MM.1S (cell line): ENCODE results near the gene QRICH1.

Source experiments
- DNase-seq: peaks from one replicate; pipeline ENCODE4 v3.0.0-alpha.2; 2015
- H2AFZ ChIP-seq: fragments of 300-600 bp; sonication (generic); 2 replicates; pipeline ENCODE4 v1.6.0; 2016; ENCODE audit warnings: antibody characterized with exemption, low read length
- H3F3A ChIP-seq: fragments of 300-600 bp; sonication (generic); 2 replicates; pipeline ENCODE4 v1.6.1; 2016; ENCODE audit warnings: mild to moderate bottlenecking, antibody characterized with exemption, low read length, moderate library complexity, mixed read lengths; ENCODE audit not compliant: insufficient read depth
- H3K27ac ChIP-seq: fragments of 300-600 bp; sonication (generic); 2 replicates; pipeline ENCODE4 v1.5.1; 2016; ENCODE audit warnings: mild to moderate bottlenecking, low read length
- H3K27me3 ChIP-seq: fragments of 300-600 bp; sonication (generic); replicated peaks from 2 replicates; pipeline ENCODE4 v1.6.0; 2016; ENCODE audit warnings: low read length; ENCODE audit not compliant: insufficient read depth
- H3K36me3 ChIP-seq: fragments of 300-600 bp; sonication (generic); replicated peaks from 2 replicates; pipeline ENCODE4 v1.6.1; 2016; ENCODE audit warnings: mild to moderate bottlenecking, low read length, mixed read lengths; ENCODE audit not compliant: insufficient read depth
- H3K4me1 ChIP-seq: fragments of 300-600 bp; sonication (generic); 2 replicates; pipeline ENCODE4 v1.6.1; 2016; ENCODE audit warnings: low read length, mixed read lengths
- H3K4me2 ChIP-seq: fragments of 300-600 bp; sonication (generic); 2 replicates; pipeline ENCODE4 v1.6.0; 2016; ENCODE audit warnings: low read depth, low read length
- H3K4me3 ChIP-seq: fragments of 300-600 bp; sonication (generic); 2 replicates; pipeline ENCODE4 v1.5.1; 2016; ENCODE audit warnings: low read length, mixed read lengths
- H3K79me2 ChIP-seq: fragments of 300-600 bp; sonication (generic); 2 replicates; pipeline ENCODE4 v1.6.1; 2016; ENCODE audit warnings: mixed run types, low read length, mixed read lengths
- H3K9ac ChIP-seq: fragments of 300-600 bp; sonication (generic); 2 replicates; pipeline ENCODE4 v1.6.1; 2016; ENCODE audit warnings: low read length, mixed read lengths
- H3K9me2 ChIP-seq: fragments of 300-600 bp; sonication (generic); replicated peaks from 2 replicates; pipeline ENCODE4 v1.6.1; 2016; ENCODE audit warnings: mild to moderate bottlenecking, low read length, mixed read lengths; ENCODE audit not compliant: insufficient read depth
- H3K9me3 ChIP-seq: fragments of 300-600 bp; sonication (generic); replicated peaks from 2 replicates; pipeline ENCODE4 v1.6.1; 2016; ENCODE audit warnings: mild to moderate bottlenecking, low read length, mixed read lengths; ENCODE audit not compliant: insufficient read depth
- H4K20me1 ChIP-seq: fragments of 300-600 bp; sonication (generic); 2 replicates; pipeline ENCODE4 v1.6.1; 2016; ENCODE audit warnings: mild to moderate bottlenecking, low read length, moderate library complexity, mixed read lengths; ENCODE audit not compliant: insufficient read depth
- EZH2 ChIP-seq: fragments of 300-600 bp; sonication (generic); optimal IDR thresholded peaks from 2 replicates; pipeline ENCODE3; 2017; ENCODE audit warnings: low read depth, mild to moderate bottlenecking, antibody characterized with exemption, low read length, mixed read lengths
- EZH2phosphoT487 ChIP-seq: fragments of 300-600 bp; sonication (generic); IDR thresholded peaks from 2 replicates; pipeline ENCODE4 v1.6.1; 2018; ENCODE audit warnings: antibody characterized with exemption, low read length
- TF ChIP-seq, protein P1 (sequence below): fragments of 300-600 bp; sonication (generic); IDR thresholded peaks from 2 replicates; pipeline ENCODE4 v1.5.1; 2016; ENCODE audit warnings: antibody characterized with exemption, low read length, mixed read lengths

QRICH1 gene

DNA sequence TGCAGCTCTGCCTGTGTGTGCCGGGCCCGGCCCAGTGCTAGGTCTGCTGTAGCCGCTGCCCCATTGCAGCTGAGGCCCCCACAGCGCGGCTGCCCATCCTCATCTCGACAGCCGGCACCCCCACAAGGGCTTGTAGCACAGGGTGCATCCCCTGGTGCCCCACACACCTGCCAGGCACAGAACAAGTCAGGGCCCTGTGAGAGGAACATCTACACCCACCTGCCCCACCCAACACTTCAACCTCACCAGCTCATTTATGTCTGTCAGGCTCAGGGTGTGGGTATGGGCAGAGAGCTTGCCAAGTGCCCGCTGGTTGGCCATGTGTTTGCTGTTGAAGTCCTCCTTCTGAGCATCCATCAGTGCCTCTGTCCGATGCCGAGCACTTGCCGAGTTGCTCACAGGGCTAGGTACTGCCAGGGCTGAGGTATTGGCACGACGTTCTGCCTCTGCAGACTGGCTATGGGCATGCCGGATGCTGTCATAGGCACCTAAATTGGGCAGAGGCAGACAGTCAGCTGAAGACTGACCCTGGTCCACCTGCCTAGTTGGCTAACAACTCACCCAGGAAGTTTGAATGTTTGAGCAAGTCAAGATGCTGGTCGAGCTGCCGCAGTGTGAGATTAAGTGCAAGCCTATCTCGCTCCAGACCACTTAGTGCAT is 29.1 kb upstream of the QRICH1 start:
- Histone ChIP-seq H3K4me3 (no peak overlapping the region), H3F3A (peaks cover 12% of the 10 kb centered on the region), H2AFZ (no peak overlapping the region), H3K27ac (no peak overlapping the region), H3K36me3 (no peaks in the 10 kb centered on the region), H3K9me2 (no peaks in the 10 kb centered on the region), H3K27me3 (peaks cover 3% of the 10 kb centered on the region; the same call in 1 of the 2 replicates), H3K4me1 (peaks cover 8% of the 10 kb centered on the region), H3K79me2 (peaks cover 21% of the 10 kb centered on the region), H3K4me2 (no peak overlapping the region), H3K9me3 (no peaks in the 10 kb centered on the region), H3K9ac (no peak overlapping the region), H4K20me1 (no peaks in the 10 kb centered on the region)
- TF ChIP-seq EZH2 (no peak), EZH2phosphoT487 (no peak)
- TF ChIP-seq, protein P1, sequence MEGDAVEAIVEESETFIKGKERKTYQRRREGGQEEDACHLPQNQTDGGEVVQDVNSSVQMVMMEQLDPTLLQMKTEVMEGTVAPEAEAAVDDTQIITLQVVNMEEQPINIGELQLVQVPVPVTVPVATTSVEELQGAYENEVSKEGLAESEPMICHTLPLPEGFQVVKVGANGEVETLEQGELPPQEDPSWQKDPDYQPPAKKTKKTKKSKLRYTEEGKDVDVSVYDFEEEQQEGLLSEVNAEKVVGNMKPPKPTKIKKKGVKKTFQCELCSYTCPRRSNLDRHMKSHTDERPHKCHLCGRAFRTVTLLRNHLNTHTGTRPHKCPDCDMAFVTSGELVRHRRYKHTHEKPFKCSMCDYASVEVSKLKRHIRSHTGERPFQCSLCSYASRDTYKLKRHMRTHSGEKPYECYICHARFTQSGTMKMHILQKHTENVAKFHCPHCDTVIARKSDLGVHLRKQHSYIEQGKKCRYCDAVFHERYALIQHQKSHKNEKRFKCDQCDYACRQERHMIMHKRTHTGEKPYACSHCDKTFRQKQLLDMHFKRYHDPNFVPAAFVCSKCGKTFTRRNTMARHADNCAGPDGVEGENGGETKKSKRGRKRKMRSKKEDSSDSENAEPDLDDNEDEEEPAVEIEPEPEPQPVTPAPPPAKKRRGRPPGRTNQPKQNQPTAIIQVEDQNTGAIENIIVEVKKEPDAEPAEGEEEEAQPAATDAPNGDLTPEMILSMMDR = no peak
- no peak for DNase-seq

DNA sequence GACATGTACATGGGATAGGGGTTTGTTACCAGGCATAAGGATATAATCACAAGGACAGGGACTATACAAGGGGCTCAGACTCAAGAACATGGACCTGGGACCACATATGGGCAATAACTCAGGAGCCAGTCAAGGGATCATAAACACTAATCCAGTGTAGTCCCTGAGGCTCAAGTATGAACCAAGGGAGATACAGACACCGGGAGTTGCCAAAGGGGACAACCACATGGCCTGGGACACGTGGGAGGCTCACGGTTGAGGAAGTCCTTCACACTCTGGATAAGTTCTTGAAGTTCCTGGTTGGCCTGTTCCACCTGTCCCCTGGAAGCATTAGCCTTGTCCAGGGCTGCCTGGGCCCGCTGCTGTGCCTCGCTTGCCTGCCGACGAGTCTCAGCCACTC is 28.6 kb upstream of the QRICH1 start:
- H3K9ac ChIP-seq = no peak overlapping the region
- peaks cover 8% of the 10 kb centered on the region for H3K4me1 ChIP-seq
- no peak overlapping the region for H2AFZ ChIP-seq
- H3K27me3 ChIP-seq = peaks cover 3% of the 10 kb centered on the region; the same call in 1 of the 2 replicates
- peaks cover 12% of the 10 kb centered on the region for H3F3A ChIP-seq
- no peaks in the 10 kb centered on the region for H3K36me3 ChIP-seq
- H3K27ac ChIP-seq = no peak overlapping the region
- H3K9me2 ChIP-seq = no peaks in the 10 kb centered on the region
- H3K9me3 ChIP-seq = no peaks in the 10 kb centered on the region
- no peak for DNase-seq
- H3K79me2 ChIP-seq = peaks cover 24% of the 10 kb centered on the region
- TF ChIP-seq EZH2phosphoT487 (no peak), EZH2 (no peak)
- TF ChIP-seq, protein P1 = no peak
- no peak overlapping the region for H3K4me3 ChIP-seq
- no peak overlapping the region for H3K4me2 ChIP-seq
- no peaks in the 10 kb centered on the region for H4K20me1 ChIP-seq

DNA sequence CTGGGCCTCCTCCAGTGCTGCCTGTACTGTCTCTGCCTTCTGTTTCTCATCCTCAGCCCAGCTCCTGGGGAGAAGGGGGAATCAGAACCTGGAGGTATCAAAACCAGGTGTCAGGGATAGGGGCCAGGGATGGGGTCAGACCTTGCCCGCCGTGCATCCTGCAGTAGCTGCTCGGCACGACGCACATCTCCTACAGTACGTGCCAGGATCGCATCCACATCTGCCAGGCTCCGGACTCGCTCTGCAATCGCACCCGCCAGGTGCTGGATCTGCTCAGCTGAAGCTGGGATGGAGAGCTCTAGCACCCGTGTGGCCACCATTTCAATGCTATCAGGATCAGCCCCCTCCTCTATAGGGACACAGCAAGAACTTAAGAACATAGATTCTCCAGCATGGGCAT is 28.2 kb upstream of the QRICH1 start:
- peaks cover 8% of the 10 kb centered on the region for H3K4me1 ChIP-seq
- H4K20me1 ChIP-seq = no peaks in the 10 kb centered on the region
- H3K36me3 ChIP-seq = no peaks in the 10 kb centered on the region
- H3K9me2 ChIP-seq = no peaks in the 10 kb centered on the region
- TF ChIP-seq EZH2phosphoT487 = no peak
- TF ChIP-seq, protein P1 = no peak
- no peak for TF ChIP-seq EZH2
- no peak overlapping the region for H3K27ac ChIP-seq
- no peak overlapping the region for H3K4me3 ChIP-seq
- no peak overlapping the region for H3K9ac ChIP-seq
- H3K27me3 ChIP-seq = peaks cover 3% of the 10 kb centered on the region; the same call in 1 of the 2 replicates
- H3K9me3 ChIP-seq = no peaks in the 10 kb centered on the region
- H2AFZ ChIP-seq = no peak overlapping the region
- DNase-seq = no peak
- peaks cover 12% of the 10 kb centered on the region for H3F3A ChIP-seq
- peaks cover 24% of the 10 kb centered on the region for H3K79me2 ChIP-seq
- no peak overlapping the region for H3K4me2 ChIP-seq
